ENCODE measurements around the gene CALML3.

The CALML3 gene

DNA sequence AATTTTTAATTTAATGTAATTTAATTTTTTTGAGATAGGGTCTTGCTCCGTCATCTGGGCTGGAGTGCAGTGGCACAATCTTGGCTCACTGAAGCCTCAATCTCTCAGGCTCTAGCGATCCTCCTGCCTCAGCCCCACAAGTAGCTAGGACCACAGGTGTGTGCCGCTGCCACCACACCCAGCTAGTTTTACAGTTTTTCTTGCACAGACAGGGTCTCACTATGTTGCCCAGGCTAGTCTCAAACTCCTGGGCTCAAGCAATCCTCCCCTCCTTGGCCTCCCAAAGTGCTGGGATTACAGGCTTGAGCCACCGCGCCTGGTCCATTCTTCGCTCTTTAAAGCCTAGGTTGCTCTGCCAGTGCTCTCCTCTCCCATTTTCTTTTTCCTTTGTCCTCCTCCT is 12.9 kb downstream of the CALML3 start:
- in situ Hi-C loops (cut with MboI; ENCODE audit: low sequenced_read_pairs) = no loop called here

DNA sequence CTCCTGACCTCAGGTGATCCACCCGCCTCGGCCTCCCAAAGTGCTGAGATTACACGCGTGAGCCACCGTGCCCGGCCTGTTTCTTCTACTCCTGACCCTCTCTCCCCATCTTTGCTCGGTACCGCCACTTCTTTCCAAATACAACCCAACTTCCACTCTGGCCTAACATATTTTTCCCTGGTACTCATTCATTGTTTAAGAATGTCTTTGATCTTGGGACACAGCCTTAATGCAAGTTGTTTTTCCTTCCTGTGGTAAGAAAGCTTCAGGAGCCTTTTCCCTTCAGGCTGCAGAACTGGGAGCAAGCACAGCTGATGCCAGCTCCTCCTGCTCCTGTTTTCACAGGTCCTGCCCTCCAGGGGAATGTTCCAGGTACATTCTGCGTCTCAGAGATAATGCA is 13.7 kb downstream of the CALML3 start:
- in situ Hi-C loops (cut with MboI; ENCODE audit: low sequenced_read_pairs) = no loop called here

DNA sequence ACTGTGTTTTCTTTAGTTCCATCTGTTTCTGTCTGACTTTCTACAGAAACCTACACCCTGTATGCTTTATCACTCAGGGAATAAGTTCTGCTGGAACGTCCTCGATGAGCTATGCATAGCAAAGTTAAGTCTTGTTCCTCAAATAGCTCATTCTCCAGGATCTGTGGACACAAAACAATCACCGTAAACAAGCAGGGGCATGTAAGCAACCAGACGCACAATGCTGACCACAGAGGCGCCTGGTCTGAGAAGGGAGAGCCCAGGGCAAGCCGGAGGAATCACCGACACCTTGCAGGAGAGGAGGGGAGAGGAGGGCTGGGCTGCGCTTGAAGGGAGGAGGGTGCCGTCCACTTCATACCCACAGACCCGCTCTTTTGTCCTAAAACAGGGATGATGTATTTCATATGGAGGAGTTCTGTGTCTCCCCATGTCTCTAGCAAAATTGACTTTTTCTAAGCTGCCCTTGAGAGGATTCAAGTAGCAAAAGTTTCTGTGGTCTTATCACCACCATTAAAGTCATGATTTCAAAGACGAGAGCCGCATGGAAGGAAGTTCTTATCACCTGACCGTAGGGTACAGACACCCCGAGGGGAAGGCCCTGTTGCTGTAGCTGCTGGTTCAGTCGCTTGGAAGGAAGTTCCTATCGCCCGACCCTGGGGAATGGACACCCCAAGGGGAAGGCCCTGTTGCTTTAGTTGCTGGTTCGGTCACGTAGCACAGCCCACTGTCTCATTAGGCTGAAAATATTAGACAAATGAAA is 14.3 kb downstream of the CALML3 start:
- in situ Hi-C loops (cut with MboI; ENCODE audit: low sequenced_read_pairs) = no loop called here

DNA sequence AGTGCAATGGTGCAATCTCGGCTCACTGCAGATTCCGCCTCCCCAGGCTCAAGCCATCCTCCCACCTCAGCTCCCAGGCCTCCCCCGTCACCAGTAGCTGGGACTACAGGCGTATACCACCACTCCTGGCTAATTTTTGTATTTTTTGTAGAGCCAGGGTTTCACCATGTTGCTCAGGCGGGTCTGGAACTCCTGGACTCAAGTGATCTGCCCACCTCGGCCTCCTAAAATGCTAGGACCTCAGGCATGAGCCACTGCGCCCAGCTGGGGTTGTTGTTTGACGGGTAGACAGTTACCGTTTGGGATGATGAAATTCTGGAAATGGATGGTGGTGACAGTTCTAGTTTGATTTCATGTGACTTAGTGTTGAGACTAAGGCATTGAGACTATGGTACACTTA is 15.3 kb downstream of the CALML3 start:
- in situ Hi-C loops (cut with MboI; ENCODE audit: low sequenced_read_pairs) = no loop called here

DNA sequence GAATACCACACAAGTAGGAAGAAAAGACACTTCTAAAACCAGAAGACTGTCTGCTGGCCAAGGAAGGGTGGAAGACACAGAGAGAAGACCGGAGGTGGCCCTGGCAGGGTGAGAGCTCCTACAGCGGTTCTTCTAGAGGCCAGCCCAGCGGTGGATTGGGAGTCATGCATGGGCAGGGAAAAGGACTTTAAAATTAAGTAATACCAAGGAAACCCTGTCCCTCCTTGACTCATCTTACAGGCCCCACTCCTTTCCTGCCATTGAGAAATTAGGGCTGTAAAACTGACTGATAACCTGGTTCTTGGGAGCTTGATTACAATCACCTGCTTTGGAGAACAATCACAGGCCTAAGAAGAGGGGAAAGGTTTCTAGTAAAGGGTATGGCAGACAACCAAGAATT is 16.1 kb downstream of the CALML3 start:
- in situ Hi-C loops (cut with MboI; ENCODE audit: low sequenced_read_pairs) = no loop called here

DNA sequence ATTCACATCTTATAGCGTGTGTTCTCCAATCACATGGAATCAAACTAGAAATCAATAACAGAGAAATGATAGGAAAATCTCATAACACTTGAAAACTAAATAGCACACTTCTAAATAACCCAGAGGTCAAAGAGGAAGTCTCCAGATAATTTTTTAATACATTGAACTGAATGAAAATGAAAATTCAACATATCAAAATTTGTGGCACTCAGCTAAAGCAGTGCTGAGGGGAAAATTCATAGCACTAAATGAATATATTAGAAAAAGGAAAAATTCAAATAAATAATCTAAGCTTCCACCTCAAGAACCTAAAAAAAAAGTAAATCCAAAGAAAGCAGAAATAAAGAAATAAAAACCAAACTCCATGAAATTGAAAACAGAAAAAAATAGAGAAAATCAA is 17.3 kb downstream of the CALML3 start:
- in situ Hi-C loops (cut with MboI; ENCODE audit: low sequenced_read_pairs) = no loop called here

DNA sequence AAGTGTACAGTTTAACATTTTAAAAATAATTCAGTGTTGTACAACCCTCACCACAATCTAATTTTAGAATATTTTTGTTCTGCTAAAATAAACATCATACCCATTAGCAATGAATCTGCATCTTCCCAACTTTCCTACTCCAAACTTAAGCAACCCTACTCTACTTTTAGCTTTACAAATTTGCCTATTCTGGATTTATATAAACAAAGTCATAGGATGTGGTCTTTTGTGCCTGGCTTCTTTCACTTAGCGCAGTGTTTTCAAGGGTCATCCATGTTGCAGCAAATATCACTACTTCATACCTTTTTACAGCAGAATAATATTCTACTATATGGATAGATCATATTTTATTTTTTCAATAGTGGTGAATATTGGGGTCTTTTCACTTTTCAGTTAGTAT is 18.9 kb downstream of the CALML3 start:
- in situ Hi-C loops (cut with MboI; ENCODE audit: low sequenced_read_pairs) = no loop called here

DNA sequence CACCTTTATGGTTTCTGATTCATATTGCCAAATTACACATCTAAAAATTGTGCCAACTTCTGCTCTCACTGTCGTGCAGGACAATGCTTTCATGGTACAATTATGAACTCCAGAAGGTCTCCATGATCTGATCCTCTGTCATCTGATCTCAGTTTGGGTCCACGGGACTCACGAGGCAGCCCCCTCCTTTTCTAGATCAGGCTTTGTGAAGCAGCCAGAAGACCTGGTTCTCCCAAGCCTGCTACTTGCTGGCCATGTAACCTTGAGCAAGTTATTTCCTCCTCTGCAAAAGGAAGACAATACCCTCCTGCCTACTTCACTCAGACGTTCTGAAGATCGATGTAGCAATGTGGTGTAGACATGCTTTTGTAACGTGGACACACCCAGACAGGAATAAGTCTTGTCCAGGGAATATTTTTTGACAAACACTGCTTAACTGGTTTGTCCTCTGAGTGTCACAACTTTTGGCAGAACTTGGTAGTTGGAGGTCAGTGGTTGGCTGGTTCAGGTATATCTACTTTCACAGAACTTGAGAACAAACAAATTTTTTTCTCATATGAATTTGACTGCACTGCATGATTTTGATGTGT is 19.6 kb downstream of the CALML3 start:
- in situ Hi-C loops (cut with MboI; ENCODE audit: low sequenced_read_pairs) = no loop called here

DNA sequence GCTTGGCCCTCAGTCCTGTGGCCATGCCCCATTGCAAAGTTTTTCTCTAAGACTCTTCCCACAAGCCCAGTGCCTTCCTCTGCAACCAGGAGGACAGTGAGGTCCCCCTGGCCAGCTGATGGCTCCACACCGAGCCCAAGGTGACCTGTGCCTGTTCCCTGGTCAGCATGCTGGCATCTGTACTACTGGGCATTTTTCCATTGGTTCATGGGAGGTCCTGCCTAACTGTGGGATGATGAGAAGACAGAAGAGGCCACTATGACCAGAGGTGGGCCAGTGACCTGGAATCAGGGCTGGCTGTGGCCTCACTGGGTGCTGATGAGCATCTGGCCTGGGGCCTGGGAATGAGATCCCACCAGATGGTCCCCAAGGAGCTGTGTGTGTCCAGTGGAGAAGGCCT is 20.2 kb downstream of the CALML3 start:
- in situ Hi-C loops (cut with MboI; ENCODE audit: low sequenced_read_pairs) = no loop called here

DNA sequence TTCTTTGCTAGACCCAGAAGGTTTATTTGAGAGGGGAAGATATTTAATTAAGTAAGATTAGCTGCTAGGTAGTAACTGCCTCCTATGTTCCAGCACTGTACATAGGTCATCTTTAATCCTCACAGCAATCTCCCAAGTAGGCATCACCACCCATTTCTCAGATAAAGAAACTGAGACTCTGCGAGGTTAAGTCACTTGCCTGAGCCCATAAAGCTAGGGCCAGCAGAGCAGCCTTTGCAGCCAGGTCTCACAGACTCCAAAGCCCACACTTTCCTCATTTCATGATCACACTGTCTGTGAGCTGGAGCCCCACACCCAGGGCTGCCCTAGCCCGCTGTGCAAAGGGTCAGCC is 20.6 kb downstream of the CALML3 start:
- in situ Hi-C loops (cut with MboI; ENCODE audit: low sequenced_read_pairs) = no loop called here

DNA sequence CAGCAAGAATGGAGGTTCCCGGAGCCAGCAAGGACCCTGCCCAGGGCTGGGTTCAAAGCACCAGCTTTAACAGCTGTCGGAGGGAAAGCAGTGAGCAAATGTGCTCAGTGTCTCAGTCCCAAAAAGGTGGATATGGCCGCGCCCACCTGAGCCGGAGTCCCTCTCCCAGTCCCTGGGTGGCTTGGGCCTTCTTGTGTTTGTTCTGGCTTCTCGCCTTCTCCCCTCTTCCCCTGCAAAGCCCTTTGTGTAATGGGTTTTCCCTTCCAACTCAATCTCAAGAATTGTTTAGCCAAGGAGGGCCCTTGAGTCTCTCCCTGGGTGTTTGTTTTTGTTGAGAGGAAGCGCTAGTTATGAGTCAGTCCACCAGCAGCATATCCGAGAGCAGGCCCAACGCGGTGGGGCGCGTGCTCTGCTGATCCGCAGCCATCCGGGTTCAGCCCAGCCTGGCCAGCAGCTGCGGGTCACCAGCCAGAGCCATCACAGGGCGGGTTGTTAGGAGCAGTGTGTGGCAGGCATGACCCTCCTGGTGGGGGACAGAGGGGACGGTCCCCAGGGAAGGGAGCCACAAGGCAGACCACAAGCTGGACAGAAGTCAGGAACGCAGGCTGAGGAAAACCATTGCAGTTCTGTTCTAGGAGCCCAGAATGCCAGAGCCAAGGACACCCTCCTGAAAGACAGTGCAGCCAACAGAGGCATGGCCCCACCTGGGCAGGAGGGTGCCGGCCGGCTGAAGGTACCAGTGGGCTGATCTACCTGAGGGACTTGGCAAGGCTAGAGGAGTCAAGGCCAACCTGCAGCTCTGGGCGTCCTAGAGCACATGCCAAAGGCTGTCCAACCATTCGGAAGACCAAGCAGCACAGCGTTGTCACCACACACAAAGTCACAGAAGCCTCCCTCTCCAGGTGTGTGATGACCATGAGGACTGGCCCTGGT is 21.3 kb downstream of the CALML3 start:
- in situ Hi-C loops (cut with MboI; ENCODE audit: low sequenced_read_pairs) = no loop called here

DNA sequence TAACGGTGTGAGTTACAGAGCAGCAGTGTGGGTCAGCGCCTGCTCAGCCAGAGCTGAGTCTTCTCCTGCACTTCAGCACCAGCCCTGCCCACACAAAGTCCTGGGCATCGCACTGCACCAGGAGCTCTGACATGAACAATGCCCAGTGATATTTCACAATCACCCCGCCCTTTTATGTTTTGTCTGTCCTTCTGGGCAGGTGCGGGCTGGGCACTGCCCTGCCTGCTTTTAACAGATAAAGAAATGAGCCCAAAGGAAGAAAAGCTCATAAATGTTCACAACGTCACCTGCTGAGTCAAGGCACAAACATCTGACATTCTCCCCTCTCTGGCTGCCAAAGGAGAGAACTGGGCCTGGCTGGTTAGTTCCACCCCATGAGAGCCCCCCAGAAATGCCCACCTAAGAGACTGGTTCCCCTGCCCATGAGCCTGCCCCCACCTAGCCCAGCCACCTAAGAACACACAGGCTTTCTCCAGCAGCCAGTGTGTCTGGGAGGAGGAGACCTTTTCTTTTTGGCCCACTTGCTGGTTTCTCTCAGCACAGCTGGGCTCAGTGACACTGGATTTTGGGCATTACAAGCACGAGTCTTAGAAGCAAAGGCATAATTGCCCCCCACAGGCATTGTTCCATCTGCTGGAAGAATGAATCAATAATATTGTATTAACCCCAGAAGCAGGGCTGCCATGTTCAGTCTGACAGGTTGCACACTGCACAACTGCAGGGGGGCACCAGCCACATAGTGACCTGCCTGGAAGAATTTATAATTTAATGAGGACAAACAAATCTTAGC is 22.3 kb downstream of the CALML3 start:
- in situ Hi-C loops (cut with MboI; ENCODE audit: low sequenced_read_pairs) = no loop called here

DNA sequence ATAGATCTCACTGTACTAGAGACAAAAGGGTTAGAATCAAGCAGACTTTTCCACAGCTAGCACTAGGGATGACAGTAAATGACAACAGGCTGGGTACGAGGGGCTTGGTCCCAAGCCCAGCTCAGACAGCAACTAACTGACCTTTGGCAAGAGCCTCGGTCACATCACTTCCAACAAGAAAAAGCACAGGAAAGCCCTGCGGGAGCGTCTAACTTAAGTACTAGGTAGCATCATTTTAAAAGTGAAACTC is 22.8 kb downstream of the CALML3 start:
- in situ Hi-C loops (cut with MboI; ENCODE audit: low sequenced_read_pairs) = no loop called here

DNA sequence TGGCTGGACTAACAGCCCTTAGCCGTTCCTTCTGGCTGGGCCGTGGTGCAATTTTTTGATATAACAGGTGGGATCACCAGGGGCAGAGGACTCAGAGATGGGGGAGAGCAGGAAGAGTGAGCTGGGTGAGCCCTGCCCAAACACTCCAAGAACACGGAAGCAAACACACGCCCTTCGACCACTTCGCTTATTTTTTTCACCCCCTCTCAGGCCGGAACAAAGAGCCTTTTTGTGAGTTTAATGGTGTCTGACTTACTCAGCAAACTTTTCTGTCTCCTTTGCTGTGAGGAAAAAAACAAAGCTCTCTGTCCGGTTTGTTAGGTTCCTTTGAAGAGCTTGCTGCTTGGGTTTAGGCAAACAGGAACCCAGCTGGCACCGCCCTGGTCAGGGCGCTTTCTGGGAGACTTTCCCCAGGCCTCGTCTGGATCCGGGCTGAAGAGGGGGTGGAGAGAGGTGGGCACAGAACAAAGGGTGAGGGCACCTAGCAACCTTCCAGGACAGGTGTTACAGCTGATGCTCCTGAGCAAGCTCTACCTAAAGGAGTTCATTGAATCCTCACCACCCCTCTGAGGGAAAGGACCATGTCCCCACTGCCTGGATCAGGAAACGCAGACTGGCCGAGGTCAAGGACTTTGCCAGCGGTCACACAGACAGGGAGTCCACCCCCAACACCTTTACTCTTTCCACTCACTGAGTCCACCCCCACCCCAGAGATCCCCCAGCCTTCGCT is 23.3 kb downstream of the CALML3 start:
- in situ Hi-C loops (cut with MboI; ENCODE audit: low sequenced_read_pairs) = no loop called here

DNA sequence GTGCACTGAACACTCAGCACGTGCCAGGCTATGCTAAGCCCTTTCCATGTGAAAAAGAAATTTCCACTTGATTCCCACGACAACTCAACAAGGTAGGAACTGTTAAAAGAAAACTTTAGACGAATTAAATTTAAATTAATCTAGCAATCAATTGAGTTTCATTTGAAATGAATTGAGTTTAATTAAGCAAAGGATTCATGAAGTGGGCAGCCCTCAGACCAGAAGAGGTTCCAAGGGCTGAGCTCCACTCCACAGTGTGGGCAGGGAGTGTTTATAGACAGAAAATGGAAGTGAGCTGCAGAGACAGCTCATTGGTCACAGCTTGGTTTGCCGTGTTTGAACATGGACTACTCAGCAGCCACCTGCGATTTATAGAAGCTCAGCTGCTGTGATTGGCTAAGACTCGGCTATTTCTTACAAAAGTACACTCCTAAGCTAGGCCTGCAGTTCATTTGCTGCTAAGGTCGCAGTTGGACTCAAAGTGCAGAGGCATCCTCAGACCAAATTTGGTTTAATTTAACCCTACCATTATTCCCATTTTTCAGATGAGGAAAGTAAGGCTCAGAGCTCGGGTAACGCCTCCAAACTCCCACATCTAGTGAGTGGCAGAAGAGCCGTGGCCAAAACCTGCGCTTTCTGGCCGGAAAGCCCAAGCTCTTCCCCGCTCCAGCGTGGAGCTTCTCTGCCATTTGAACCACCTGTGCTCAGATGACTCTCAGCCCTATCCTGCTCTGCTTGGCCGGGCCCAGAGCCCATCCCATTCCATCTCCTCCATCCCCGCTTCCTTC is 24.9 kb downstream of the CALML3 start:
- in situ Hi-C loops (cut with MboI; ENCODE audit: low sequenced_read_pairs) = no loop called here

DNA sequence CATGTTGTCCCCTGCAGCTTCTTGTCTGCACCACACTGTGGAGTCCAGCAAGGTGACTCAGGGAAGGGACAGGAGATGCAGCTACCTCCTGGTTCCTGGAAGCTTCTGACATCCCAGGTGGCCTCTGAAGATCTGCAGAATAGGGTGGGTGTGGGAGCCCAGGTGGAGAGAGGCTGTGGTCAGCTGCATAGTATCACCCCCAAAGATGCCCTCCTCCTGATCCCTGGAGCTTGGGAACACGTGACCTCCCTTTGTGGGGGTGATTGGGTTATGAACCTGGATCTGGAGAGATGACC is 25.4 kb downstream of the CALML3 start:
- in situ Hi-C loops (cut with MboI; ENCODE audit: low sequenced_read_pairs) = no loop called here

DNA sequence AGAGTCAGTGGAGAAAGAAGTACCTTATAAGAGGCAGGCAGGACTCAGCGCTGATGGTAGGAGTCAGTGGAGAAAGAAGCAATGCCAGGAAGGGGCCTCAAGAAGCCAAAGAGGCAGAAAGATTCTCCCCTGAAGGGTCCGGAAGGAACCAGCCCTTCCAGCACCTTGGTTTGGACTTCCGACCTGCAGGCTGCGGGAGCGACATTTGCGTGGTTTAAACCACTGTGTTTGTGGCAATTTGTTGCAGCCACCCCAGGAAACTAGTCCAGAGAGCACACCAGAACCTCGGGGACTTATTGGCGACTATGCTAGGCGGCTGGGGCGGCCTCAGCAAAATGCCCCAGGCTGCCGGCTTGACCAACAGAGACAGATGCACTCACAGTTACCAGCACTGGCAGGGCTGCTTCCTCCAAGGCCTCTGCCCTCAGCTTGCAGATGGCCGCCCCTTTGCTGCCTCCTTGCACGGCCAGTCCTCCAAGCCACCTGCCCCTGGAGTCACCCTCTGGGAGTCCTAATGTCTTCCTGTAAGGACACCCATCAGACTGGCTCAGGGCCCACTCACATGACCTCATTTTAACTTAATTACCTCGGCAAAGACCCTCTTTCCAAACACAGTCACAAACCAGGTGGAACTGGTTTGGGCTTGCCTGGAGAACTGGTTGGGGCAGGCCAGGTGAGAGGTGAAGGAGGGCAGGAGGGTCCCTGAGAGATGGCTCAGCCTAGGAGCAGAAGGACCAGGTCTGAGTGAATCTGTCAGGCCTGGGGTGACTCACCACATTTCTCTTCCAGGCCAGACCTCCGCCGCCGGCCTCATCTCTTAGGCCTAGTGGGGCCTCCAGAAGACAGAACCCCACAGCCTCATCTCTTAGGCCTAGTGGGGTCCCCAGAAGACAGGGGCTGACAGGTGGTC is 26.1 kb downstream of the CALML3 start:
- in situ Hi-C loops (cut with MboI; ENCODE audit: low sequenced_read_pairs) = no loop called here

DNA sequence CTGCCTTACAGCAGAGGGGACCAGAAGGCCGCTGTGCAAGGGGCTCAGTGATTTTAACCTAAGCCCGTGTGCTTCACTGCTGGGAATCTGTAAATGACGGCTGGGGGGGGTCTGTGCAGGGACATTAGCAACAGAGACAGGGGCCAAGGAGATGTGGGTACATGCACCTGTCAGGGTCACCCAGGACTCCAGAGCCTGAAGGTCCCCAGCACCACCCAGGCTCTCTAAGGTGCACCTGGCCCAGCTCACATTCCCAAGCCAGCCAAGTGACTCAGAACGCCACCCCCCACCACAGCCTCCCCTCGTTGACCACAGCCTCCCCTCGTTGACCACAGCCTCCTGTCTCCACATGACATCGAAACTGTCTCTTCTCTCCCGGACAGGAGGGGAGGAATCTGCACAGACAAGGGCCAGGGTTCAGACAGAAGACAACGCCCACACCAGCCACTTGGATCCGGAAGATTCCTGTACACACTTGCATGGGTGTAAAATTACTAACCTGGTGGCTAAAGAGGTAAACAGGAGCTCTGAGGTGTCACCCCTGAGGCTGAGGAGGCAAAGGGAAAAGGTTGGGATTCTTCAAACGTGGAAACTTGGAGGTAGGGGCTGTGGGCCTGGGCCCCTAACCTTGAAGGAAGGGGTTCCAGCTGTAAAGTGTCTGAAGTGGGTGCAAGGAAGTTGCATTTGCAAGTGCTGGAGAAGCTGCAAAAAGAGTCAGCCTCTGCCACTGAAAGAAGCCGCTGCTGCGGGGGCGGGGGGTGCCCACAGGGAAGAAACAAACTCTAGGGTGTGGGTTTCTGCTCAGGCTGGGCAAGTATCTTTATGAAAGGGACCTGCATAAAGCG is 27.0 kb downstream of the CALML3 start:
- in situ Hi-C loops (cut with MboI; ENCODE audit: low sequenced_read_pairs) = no loop called here

Data from hTERT RPE-1 (cell line).